HCT116 (cell line): ENCODE results near the gene NAGA. TPM values are rescaled to one million over a fixed set of nuclear protein-coding genes. Genes with fewer than 3 reads are reported as not detected.

Source experiments
- ATAC-seq: fragments of 200-7000 bp; cut with Tn5 transposase; 2 replicates; pipeline ENCODE4 v1.9.1; 2020; ENCODE audit warnings: mild to moderate bottlenecking, moderate library complexity
- BruUV-seq: library from RNA; stranded (reverse); fragments of 400-500 nt; replicated peaks from 2 replicates; lab custom pipeline; 2021; lab: Mats Ljungman, UMichigan
- CTCF ChIA-PET: fragments of 300-600 bp; sonication (Branson Sonifier 250); formaldehyde crosslinking; loops from one replicate; lab custom pipeline; 2021; ENCODE audit warnings: antibody characterized with exemption; lab: Charles Lee
- POLR2A ChIA-PET: fragments of 300-600, 350-600 bp; sonication (Branson Sonifier 250); formaldehyde crosslinking; loops from one replicate; lab custom pipeline; 2021; ENCODE audit warnings: antibody characterized with exemption; lab: Charles Lee
- RAD21 ChIA-PET, 2 experiments: fragments of 300-600 bp; sonication (Branson Sonifier 250); formaldehyde crosslinking; loops; one replicate each; lab custom pipeline; 2023; ENCODE audit warnings: low total read pairs in 2 of 2; ENCODE audit not compliant: uncharacterized antibody in 2 of 2, unreplicated experiment in 2 of 2, low non-redundant PET in 1 of 2; lab: Charles Lee
- DNase-seq: peaks from one replicate; pipeline ENCODE4 v3.0.0-alpha.2; 2010; ENCODE audit warnings: low read depth, low spot score
- H2AFZ ChIP-seq: fragments of 200-600 bp; shearing (Covaris generic), sonication (generic); 2 replicates; pipeline ENCODE4 v1.6.1; 2017; ENCODE audit warnings: low read depth, mixed run types, mixed read lengths, antibody characterized with exemption, low read length; ENCODE audit not compliant: poor library complexity, severe bottlenecking
- H3K27ac ChIP-seq: 2 replicates; pipeline ENCODE4 v1.5.1; 2012; ENCODE audit warnings: low read depth, low read length
- H3K27me3 ChIP-seq: fragments of 200-600 bp; sonication (generic); 2 replicates; pipeline ENCODE4 v1.6.1; 2016; ENCODE audit warnings: mixed run types, low read length, mixed read lengths; ENCODE audit not compliant: insufficient read depth
- H3K36me3 ChIP-seq, 2 experiments: fragments of 200-500 bp in 1 of 2; fragments of 200-600 bp in 1 of 2; sonication (Bioruptor generic) in 1 of 2; sonication (generic) in 1 of 2; 2 replicates each; pipeline versions ENCODE4 v1.5.1 to v1.6.1; 2014 to 2016; ENCODE audit warnings: low read length in 2 of 2, inconsistent platforms in 1 of 2, mixed read lengths in 1 of 2, mixed run types in 1 of 2; ENCODE audit not compliant: insufficient read depth in 2 of 2, control insufficient read depth in 1 of 2
- H3K4me1 ChIP-seq, 2 experiments: fragments of 200-600 bp in 1 of 2; sonication (generic) in 1 of 2; 2 replicates each; pipeline versions ENCODE4 v1.5.1 to v1.6.1; 2012 to 2017; ENCODE audit warnings: low read length in 2 of 2, inconsistent platforms in 1 of 2, mild to moderate bottlenecking in 1 of 2, mixed read lengths in 1 of 2, mixed run types in 1 of 2, moderate library complexity in 1 of 2; ENCODE audit not compliant: insufficient read depth in 2 of 2, control insufficient read depth in 1 of 2
- H3K4me2 ChIP-seq: fragments of 200-600 bp; sonication (generic); 2 replicates; pipeline ENCODE4 v1.6.1; 2017; ENCODE audit warnings: mixed run types, low read length, mixed read lengths
- H3K4me3 ChIP-seq, 2 experiments: fragments of 200-600 bp in 1 of 2; sonication (generic) in 1 of 2; replicated peaks in 1 of 2; 2 replicates each; pipeline ENCODE4 v1.5.1; 2011 to 2016; ENCODE audit warnings: low read length in 2 of 2, control low read depth in 1 of 2, low read depth in 1 of 2, mild to moderate bottlenecking in 1 of 2, mixed read lengths in 1 of 2, mixed run types in 1 of 2
- H3K79me2 ChIP-seq: fragments of 200-600 bp; sonication (generic); 2 replicates; pipeline ENCODE4 v1.6.1; 2017; ENCODE audit warnings: mild to moderate bottlenecking, mixed run types, low read length, moderate library complexity, mixed read lengths; ENCODE audit not compliant: insufficient read depth
- H3K9ac ChIP-seq: fragments of 200-600 bp; sonication (generic); 2 replicates; pipeline ENCODE4 v1.6.1; 2016; ENCODE audit warnings: low read length, mixed read lengths
- H3K9me2 ChIP-seq: fragments of 200-600 bp; sonication (generic), shearing (Covaris generic); 2 replicates; pipeline ENCODE4 v1.6.1; 2017; ENCODE audit warnings: mixed run types, mild to moderate bottlenecking, moderate library complexity; ENCODE audit not compliant: insufficient read depth
- H3K9me3 ChIP-seq, 2 experiments: fragments of 200-500 bp in 1 of 2; fragments of 200-600 bp in 1 of 2; sonication (Bioruptor generic) in 1 of 2; sonication (generic) in 1 of 2; 2 replicates each; pipeline ENCODE4 v1.6.1; 2014 to 2017; ENCODE audit warnings: low read length in 2 of 2, mixed read lengths in 2 of 2, inconsistent platforms in 1 of 2, low read depth in 1 of 2, mild to moderate bottlenecking in 1 of 2, mixed run types in 1 of 2, moderate library complexity in 1 of 2; ENCODE audit not compliant: control insufficient read depth in 1 of 2, insufficient read depth in 1 of 2
- H4K20me1 ChIP-seq: fragments of 200-600 bp; sonication (generic), shearing (Covaris generic); 2 replicates; pipeline ENCODE4 v1.6.1; 2017; ENCODE audit warnings: mixed run types, mild to moderate bottlenecking, moderate library complexity; ENCODE audit not compliant: insufficient read depth
- CBX3 ChIP-seq: IDR thresholded peaks from 2 replicates; pipeline ENCODE4 v1.6.1; 2012; ENCODE audit warnings: low read depth
- EGR1 ChIP-seq: IDR thresholded peaks from 2 replicates; pipeline ENCODE4 v1.6.1; 2012; ENCODE audit warnings: low read depth
- ELF1 ChIP-seq: IDR thresholded peaks from 2 replicates; pipeline ENCODE4 v1.6.1; 2012; ENCODE audit warnings: low read depth, borderline replicate concordance
- JUND ChIP-seq: IDR thresholded peaks from 2 replicates; pipeline ENCODE4 v1.6.1; 2012
- POLR2AphosphoS5 ChIP-seq: IDR thresholded peaks from 2 replicates; pipeline ENCODE4 v1.6.1; 2011; ENCODE audit warnings: mild to moderate bottlenecking, low read depth, low read length, moderate library complexity
- SIN3A ChIP-seq: IDR thresholded peaks from 2 replicates; pipeline ENCODE4 v1.6.1; 2012; ENCODE audit warnings: low read depth
- ZNF274 ChIP-seq: fragments of 200-500 bp; sonication (Bioruptor generic); IDR thresholded peaks from 2 replicates; pipeline ENCODE4 v1.6.1; 2014; ENCODE audit warnings: mild to moderate bottlenecking, low read depth, low read length, inconsistent platforms
- intact Hi-C: fragments of 100-400 bp; cut with micrococcal nuclease; formaldehyde crosslinking; loops from 2 replicates; pipeline ENCODE4 v1.10.0; 2022
- total RNA-seq: library from RNA; stranded (reverse); gene quantifications from one replicate; pipeline ENCODE4 v1.2.1, GENCODE V29; 2021; ENCODE audit not compliant: unreplicated experiment
- TF ChIP-seq, protein P1 (sequence below): IDR thresholded peaks from 2 replicates; pipeline ENCODE4 v1.6.1; 2011; ENCODE audit warnings: mild to moderate bottlenecking, low read length, moderate library complexity; ENCODE audit not compliant: insufficient replicate concordance; ENCODE audit errors: extremely low read depth
- TF ChIP-seq, protein P2 (sequence below): IDR thresholded peaks from 2 replicates; pipeline ENCODE4 v1.6.1; 2012
- TF ChIP-seq, protein P3 (sequence below): IDR thresholded peaks from 2 replicates; pipeline ENCODE4 v1.6.1; 2012

The NAGA gene
- total RNA-seq, 1 experiment from 2014 or later: 21.2 TPM

- ChIA-PET CTCF (no interaction called here), POLR2A (no interaction called here), RAD21 (no interaction called here)
- peak overlapping the region; percentile 17; the same call in 1 of the 2 replicates for H3K4me2 ChIP-seq
- H3K36me3 ChIP-seq: no peaks in the 10 kb centered on the region
- peaks cover 4 to 13% of the 10 kb centered on the region in 2 experiments; a peak in 3 of 4 replicates for H3K4me1 ChIP-seq
- intact Hi-C loops: no loop called here
- no peak overlapping the region for H3K4me3 ChIP-seq
- DNase-seq: no peak
- no peaks in the 10 kb centered on the region for H3K79me2 ChIP-seq
- H3K27ac ChIP-seq: no peak overlapping the region
- H3K27me3 ChIP-seq: no peaks in the 10 kb centered on the region
- no peak for TF ChIP-seq EGR1
- peak; percentile 33; the same call in 1 of the 2 replicates for TF ChIP-seq ELF1
- TF ChIP-seq, all 23 proteins: peak for 1
- ATAC-seq: peak; percentile 49; the same call in 1 of the 2 replicates
- Histone ChIP-seq H4K20me1 (no peaks in the 10 kb centered on the region), H3K9me2 (no peaks in the 10 kb centered on the region), H3K9me3 (no peaks in the 10 kb centered on the region), H2AFZ (peak overlapping the region; percentile 76), H3K9ac (no peak overlapping the region)
- BruUV-seq: no TSS peak
These were observed 48.3 kb downstream of the NAGA start for GRCh38 chr22:42022162-42022847.

DNA sequence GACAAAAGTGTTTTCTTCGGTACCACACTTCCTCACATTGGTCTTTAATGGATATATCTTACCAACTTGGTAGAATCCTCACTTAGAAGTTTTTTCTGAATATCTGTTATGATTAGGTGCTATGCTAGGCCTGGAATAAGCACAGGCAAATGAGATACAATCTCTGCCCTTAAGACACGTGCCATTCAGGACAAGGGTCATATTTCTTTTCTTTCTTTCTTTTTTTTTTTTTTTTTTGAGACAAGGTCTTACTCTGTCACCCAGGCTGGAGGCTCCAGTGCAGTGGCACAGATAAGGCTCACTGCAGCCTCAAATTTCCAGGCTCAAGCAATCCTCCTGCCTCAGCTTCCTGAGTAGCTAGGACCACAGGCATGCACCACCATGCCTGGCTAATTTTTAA, 49.0 kb downstream of the NAGA start:
- no peak for TF ChIP-seq JUND
- TF ChIP-seq, protein P1, sequence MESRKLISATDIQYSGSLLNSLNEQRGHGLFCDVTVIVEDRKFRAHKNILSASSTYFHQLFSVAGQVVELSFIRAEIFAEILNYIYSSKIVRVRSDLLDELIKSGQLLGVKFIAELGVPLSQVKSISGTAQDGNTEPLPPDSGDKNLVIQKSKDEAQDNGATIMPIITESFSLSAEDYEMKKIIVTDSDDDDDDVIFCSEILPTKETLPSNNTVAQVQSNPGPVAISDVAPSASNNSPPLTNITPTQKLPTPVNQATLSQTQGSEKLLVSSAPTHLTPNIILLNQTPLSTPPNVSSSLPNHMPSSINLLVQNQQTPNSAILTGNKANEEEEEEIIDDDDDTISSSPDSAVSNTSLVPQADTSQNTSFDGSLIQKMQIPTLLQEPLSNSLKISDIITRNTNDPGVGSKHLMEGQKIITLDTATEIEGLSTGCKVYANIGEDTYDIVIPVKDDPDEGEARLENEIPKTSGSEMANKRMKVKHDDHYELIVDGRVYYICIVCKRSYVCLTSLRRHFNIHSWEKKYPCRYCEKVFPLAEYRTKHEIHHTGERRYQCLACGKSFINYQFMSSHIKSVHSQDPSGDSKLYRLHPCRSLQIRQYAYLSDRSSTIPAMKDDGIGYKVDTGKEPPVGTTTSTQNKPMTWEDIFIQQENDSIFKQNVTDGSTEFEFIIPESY: no peak
- TF ChIP-seq, protein P2, sequence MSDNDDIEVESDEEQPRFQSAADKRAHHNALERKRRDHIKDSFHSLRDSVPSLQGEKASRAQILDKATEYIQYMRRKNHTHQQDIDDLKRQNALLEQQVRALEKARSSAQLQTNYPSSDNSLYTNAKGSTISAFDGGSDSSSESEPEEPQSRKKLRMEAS: no peak
- no peak for TF ChIP-seq EGR1
- TF ChIP-seq, protein P3, sequence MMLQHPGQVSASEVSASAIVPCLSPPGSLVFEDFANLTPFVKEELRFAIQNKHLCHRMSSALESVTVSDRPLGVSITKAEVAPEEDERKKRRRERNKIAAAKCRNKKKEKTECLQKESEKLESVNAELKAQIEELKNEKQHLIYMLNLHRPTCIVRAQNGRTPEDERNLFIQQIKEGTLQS: no peak
- TF ChIP-seq ZNF274: no peak
- TF ChIP-seq POLR2AphosphoS5: no peak
- TF ChIP-seq SIN3A: no peak
- TF ChIP-seq CBX3: no peak
- no peaks in the 10 kb centered on the region for H3K9me2 ChIP-seq
- CTCF ChIA-PET: no interaction called here
- H3K4me3 ChIP-seq: no peak overlapping the region
- H3K4me2 ChIP-seq: no peak overlapping the region
- H3K79me2 ChIP-seq: no peaks in the 10 kb centered on the region
- RAD21 ChIA-PET: no interaction called here
- peaks cover 4 to 13% of the 10 kb centered on the region in 2 experiments; a peak in 3 of 4 replicates for H3K4me1 ChIP-seq
- no peak overlapping the region for H3K27ac ChIP-seq
- no peak for ATAC-seq
- H4K20me1 ChIP-seq: no peaks in the 10 kb centered on the region
- no peaks in the 10 kb centered on the region for H3K36me3 ChIP-seq
- POLR2A ChIA-PET: no interaction called here
- intact Hi-C loops: no loop called here
- no peak overlapping the region for H2AFZ ChIP-seq
- DNase-seq: no peak
- no peaks in the 10 kb centered on the region for H3K9me3 ChIP-seq
- H3K9ac ChIP-seq: no peak overlapping the region
- BruUV-seq: no TSS peak
- H3K27me3 ChIP-seq: no peaks in the 10 kb centered on the region
